ENCODE data around the gene GRAMD1B.

The GRAMD1B gene

DNA sequence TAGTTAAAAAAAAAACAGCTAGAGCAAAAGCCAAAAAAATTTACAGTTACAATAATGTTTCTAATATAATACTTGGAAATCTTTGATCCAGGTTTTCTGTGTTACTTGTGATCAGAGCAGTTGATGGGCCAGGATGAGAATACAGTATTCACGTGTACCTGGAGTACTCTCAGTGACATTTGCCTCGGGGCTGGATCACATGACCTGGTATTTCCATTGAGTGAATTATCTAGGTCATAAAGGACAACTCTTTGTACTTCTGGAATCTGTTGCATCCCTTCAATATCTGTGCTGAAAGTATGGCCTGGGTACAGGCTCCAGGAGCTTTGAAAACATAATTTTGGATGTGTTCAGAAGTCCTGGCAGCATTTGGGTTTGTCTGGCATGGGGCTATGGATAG is 93.5 kb downstream of the GRAMD1B start:
- TF ChIP-seq, protein P1, sequence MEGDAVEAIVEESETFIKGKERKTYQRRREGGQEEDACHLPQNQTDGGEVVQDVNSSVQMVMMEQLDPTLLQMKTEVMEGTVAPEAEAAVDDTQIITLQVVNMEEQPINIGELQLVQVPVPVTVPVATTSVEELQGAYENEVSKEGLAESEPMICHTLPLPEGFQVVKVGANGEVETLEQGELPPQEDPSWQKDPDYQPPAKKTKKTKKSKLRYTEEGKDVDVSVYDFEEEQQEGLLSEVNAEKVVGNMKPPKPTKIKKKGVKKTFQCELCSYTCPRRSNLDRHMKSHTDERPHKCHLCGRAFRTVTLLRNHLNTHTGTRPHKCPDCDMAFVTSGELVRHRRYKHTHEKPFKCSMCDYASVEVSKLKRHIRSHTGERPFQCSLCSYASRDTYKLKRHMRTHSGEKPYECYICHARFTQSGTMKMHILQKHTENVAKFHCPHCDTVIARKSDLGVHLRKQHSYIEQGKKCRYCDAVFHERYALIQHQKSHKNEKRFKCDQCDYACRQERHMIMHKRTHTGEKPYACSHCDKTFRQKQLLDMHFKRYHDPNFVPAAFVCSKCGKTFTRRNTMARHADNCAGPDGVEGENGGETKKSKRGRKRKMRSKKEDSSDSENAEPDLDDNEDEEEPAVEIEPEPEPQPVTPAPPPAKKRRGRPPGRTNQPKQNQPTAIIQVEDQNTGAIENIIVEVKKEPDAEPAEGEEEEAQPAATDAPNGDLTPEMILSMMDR (IDR thresholded peaks at IDR 0.05; ENCODE audit: low read length, missing control alignments): no peak
- no peak for DNase-seq (ENCODE audit: low read depth)
- H3K4me3 ChIP-seq (replicated peaks; ENCODE audit: low read depth, low read length): no peak overlapping the region

DNA sequence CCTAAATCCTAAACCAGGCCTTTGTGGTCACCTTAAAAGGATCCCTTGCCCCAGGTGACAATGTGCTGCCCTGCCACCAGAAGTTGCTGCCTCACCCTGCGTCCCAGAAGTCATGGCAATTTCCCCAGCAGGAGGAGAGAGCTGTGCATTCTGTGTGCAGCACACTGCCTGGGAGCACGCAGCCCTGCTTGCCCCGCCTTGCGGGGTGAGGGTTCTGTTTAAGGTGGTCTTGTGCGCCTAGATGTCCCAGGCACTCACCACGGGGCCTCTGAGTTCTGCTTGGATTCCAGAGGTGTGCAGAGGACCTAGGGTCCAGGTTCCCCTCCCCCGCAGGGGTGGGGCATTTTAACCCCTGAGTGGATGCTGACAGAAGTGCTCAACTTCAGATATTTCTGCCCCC is 95.0 kb downstream of the GRAMD1B start:
- TF ChIP-seq, protein P1 (IDR thresholded peaks at IDR 0.05; ENCODE audit: low read length, missing control alignments): no peak
- H3K4me3 ChIP-seq (replicated peaks; ENCODE audit: low read depth, low read length): no peak overlapping the region
- no peak for DNase-seq (ENCODE audit: low read depth)

DNA sequence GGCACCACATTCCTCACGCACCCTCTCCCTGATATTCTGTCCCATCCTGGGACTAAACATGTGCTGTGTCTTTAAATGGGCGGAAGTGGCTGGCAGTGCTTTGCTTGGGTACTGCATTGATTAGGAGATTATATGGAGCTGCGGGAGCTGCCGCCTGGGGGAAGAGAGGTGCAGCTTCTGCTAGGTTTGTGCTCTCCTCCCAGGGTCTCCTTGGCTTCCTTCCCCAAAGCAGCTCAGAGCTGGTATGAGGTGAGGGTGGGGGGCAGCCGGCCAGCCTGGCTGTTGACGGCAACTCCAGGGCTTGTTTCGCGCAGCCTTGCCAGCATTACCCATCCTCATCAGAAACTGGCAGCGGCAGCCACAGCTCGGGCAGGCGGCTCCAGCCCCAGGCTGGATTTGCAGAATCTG is 95.4 kb downstream of the GRAMD1B start:
- no peak overlapping the region for H3K4me3 ChIP-seq (replicated peaks; ENCODE audit: low read depth, low read length)
- TF ChIP-seq, protein P1 (IDR thresholded peaks at IDR 0.05; ENCODE audit: low read length, missing control alignments): no peak
- DNase-seq (ENCODE audit: low read depth): no peak

DNA sequence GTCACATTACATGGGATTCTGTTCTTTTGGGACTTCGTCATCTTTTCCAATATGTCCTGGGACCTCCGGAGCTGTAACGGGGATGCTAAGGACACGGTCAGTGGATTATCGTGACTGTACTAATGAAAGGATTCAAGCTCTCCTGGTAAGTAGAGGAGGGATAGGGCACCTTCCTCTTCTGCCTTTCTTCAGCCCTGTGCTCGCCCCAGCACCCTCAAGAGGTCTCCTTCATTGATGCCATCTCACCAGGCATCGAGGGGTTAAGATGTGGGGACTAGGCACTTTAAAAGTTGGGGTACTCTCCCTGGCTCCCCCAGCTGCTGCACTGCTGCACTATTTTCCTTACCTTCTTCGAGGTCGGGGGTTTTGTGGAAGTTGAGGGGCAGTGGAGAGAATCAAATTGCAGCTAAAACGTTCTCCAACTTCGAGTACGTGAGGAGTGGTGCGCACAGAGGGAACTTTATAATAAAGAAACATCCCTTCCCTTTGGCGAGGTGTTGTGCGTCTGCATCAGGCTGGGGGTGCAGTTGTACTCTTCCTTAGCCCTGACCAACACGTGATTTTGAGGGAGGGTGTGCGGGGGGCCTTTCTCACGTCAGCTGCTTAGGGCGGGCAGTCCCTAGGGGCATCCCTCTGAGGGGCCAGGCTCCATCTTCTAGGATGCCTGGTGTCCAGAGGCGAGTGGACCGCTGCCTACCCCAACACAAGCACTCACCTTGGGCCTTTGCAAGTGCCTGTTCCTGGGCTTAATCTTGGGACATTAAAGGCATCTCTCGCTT is 96.1 kb downstream of the GRAMD1B start:
- no peak overlapping the region for H3K4me3 ChIP-seq (replicated peaks; ENCODE audit: low read depth, low read length)

DNA sequence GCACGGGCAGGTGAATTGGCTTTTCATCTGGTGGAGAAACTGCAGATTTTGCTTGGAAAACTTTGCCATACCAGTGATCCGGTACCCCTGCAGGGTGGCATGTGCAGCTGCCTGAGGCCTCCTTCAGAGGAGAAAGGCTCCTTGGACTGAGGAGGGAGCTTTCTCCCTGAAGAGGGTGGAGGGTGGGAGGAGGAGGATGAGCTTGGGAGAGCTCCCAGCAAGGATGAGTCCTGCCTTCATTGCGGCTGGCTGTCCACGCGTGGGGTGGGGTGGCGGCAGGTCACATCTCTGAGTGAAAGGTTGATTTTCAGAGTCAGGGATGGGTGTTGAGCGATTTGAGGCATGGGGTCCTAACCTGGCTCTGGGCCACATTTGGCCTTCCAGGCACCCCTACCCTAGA is 96.8 kb downstream of the GRAMD1B start:
- no peak for DNase-seq (ENCODE audit: low read depth)
- TF ChIP-seq, protein P1 (IDR thresholded peaks at IDR 0.05; ENCODE audit: low read length, missing control alignments): no peak
- no peak overlapping the region for H3K4me3 ChIP-seq (replicated peaks; ENCODE audit: low read depth, low read length)

More for the DNA sequence above, 96.1 kb downstream of the GRAMD1B start:
- TF ChIP-seq, protein P1 (IDR thresholded peaks at IDR 0.05; ENCODE audit: low read length, missing control alignments): no peak
- no peak for DNase-seq (ENCODE audit: low read depth)

DNA sequence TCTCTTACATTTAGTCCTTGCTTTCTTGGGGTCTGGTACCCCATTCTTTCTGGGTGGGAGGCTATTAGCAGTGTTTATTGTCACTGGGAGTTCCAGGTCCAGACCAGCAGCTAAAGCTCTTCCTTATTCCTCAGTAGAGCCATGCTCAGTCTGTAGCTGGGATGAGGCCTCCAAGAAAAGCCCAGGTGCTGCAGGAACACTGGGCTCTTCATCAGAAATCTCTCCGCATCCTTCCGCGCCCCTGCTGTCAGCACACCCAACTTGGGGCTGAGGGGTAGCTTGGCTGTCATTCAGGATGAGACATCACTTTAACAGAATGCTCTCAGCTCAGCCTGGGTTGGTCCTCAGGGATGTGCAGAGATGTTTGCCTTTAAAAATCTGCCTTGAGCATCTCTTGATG is 97.5 kb downstream of the GRAMD1B start:
- H3K4me3 ChIP-seq (replicated peaks; ENCODE audit: low read depth, low read length): no peak overlapping the region
- TF ChIP-seq, protein P1 (IDR thresholded peaks at IDR 0.05; ENCODE audit: low read length, missing control alignments): no peak
- DNase-seq (ENCODE audit: low read depth): no peak

DNA sequence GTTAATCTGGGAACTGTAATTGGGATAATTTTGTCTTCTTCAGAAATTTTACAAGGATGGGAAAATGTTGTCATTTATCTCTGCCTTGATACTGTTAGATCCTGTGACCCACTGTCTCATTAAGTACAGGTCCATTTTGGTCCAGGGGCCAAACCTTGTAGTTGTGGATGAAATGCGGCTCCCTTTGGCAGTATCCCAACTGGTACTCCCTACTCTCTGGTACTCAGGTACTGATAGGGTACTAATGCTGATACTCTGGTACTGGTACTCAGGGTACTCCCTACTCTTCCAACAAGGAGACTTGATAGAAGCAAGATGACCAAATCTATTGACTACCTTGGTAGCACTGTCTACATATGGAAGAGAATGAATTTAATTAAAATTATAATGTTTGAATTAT is 97.9 kb downstream of the GRAMD1B start:
- no peak overlapping the region for H3K4me3 ChIP-seq (replicated peaks; ENCODE audit: low read depth, low read length)
- TF ChIP-seq, protein P1 (IDR thresholded peaks at IDR 0.05; ENCODE audit: low read length, missing control alignments): no peak
- no peak for DNase-seq (ENCODE audit: low read depth)
